ENCODE data around the gene NHSL2.

Gene NHSL2

DNA sequence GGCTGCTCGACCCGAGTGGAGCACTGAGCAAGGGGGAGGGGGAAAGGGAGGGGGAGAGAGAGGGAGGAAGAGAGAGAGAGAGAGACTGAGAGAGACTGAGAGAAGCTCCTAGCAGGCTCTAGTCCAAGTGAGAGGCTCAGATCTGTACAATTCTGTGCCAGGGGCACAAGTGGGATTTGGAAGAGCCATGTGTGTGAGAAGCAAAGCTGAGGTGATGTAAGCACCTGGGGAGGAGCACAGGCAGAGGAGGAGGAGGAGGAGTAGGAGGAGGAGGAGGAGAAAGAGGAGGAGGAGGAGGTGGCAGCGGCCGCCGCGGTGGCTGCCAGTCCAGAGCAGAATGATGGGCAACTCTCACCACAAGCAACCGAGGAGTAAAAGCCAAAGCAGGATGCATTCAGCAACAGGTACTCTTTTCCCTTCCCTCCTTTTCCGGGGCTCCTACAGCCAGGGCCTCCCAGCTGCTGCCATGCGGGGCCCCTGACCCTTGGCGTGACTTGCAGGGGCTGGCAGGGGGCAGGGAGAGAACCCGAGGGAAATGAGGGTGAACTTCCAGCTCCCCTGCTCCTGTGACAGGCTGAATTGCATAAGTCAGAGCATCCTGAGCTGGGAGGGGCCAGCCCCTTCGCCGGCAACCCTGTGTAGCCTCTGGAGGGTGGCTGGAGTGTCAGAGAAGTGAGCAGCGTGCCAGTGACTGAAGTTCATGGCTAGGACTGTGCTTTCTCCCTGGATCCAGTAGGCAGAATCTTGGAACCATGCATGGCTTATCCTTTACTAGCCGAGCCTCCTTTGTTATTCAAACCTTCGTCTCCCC is 158.9 kb downstream of the NHSL2 start:
- DNase-seq (ENCODE audit: low read depth in 3 of 3) = no peak

DNA sequence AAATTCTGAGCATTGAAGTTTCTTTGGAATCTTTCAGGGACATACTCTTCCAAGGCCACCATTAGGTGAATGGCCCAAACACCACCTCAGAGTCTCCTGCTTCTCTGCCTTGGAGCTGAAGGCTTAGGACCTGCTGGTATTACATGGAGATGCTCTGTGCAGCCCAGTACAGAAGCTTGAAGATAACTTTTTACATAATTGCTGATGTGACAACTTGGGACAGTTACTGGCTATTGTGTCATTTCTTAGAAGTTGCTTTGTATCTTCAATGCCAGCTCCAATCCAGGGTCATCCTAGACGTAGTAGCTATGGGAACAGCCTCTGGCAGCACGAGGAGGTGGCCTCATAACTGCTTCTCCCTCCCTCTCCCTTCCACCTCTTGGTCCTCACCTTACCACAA is 160.6 kb downstream of the NHSL2 start:
- no peak for DNase-seq (ENCODE audit: low read depth in 3 of 3)

DNA sequence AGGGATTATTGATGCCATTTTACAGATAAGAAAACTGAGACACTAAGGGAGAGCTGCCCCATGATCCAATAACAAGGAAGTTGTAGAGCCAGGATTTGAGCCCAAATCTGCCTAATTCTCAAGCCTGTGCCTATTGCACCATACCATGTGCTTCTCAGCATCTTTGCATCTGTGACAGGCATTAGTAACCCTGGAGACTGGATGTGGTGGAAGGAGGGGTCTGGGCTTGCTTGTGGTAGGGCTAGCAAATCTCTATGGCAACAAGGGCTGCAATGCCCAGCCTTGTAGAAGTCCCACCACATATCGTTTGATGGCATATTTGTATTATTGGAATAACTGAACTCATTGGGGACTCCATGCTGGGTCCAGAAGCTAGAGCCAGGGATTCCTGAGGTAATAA is 163.0 kb downstream of the NHSL2 start:
- DNase-seq (ENCODE audit: low read depth in 3 of 3) = no peak

DNA sequence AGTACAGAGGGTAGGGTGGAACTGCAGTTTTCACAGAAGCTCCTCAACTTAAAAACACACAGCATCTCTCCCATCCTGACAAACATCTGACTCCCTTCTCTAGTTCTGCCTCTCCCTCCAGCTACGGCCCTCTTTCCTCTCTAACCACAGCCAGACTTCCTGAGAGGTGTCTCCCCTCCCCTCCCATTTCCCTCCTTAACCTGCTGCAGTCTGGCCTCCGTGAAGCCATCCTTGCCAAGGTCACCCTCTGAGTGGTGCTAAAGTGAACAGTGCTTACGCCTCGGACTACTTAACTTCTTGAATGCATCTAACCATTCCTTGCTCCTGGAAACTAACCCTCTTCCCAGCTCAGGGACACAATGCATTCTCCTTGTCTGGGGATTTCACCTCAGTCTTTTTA is 167.8 kb downstream of the NHSL2 start:
- DNase-seq (ENCODE audit: low read depth in 3 of 3) = no peak

DNA sequence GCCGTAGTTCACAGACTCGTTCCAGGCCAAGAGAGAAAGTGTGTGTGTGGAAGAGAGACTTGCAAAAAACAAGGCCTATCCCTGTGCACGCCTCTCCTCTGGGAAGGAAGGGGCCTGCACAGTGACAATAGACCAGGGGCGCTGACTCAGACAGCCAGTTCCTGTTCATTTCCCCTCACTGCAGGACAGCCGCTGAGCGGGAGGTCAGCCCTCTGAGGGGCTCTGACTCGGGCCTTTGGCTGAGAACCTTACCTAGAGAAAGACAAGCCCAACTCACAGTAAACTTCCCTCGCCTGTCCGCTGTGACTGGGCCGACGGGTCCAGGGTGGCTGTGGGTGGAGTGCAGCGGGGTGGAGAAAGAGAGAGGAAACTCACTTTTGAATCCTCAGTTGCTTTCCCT is 169.0 kb downstream of the NHSL2 start:
- no peak for DNase-seq (ENCODE audit: low read depth in 3 of 3)

DNA sequence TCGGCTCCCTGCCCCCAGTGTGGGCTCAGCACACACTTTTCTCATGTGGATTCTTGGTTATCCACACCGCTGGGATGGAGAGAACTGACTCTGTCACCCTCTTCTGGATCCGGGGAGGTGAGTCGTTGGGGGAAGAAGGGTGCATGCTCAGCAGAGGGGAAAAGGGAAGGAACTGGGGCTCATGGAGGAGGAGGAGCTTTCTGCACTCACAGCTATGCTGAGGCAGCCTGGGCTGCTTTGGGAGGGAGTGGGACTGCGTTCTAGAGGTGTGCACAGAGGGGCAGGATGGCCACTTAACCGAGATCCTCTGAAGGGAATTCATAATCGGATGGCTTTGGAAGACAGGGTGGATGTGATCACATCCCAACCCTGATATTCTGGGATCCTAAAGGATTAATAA is 169.5 kb downstream of the NHSL2 start:
- DNase-seq (ENCODE audit: low read depth in 3 of 3) = no peak

DNA sequence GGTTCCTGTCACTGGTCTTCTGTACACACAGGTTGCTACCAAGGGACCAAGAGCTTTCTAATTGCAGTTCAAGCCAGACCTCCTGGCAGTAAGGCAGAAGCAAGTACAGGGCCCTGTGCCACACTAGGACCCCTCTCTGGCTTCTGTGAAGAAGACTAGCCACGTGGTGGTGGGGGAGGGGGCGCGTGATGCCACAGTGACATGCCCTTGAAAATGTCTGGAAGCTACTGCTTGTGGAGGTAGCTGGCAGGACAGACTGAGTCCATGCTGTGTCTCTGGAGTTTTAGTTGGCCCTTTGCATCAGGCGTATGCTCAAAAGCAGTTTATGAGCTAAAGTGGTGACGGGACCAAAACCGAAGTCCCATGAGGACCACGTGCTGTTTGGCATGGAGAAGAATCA is 170.2 kb downstream of the NHSL2 start:
- no peak for DNase-seq (ENCODE audit: low read depth in 3 of 3)

DNA sequence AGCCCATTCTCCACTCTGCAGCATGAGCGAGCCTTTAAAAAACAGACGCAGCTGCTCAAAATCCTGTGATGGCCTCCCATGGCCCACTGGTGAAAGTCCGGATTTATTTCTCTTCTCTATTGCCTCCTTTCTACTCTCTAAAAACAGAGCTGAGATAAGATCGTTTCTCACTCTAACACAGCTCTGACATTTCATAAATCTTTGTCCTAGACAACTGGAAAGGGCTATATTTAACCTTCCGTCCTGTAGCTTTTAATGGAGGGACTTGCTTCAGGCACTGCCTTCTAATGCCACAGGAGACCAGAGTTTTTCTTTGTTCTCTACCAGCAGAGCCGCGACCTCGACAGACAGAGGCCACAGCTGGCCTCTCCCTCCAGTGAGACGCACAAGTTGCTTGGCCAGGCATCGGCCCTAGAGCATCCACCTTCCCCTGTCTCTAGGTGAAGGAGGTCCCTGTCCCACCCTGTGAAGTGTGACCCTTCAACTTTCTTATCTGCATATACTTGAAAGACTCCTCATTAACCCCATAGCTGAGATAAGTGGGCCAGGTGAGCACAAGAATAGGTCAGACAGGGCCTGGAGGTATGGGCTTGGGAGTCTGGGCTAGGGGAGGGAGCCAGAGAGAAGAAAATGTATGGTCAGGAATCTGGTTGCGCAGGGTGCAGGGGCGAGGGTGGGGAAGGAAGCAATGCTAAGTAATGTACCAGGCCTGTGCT is 171.1 kb downstream of the NHSL2 start:
- no peak for DNase-seq (ENCODE audit: low read depth in 3 of 3)

DNA sequence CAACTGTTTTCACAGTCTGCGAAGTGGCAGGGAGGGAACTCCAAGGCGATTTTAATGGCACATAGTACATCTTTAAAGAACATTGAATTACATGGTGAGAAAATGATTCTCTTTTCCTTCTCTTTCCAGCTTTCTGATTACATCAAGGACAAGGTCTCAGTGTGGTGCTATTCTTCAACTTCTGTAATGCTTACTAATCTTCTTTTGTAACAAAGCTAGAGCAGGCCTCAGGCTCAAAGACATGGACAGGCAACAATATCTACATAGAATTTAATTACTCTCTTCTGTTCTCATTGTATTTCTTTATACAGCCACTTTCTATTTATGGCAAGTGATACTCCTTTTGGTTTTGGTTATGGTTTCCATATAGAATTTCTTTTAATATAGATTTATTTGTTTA is 172.6 kb downstream of the NHSL2 start:
- no peak for DNase-seq (ENCODE audit: low read depth in 3 of 3)

DNA sequence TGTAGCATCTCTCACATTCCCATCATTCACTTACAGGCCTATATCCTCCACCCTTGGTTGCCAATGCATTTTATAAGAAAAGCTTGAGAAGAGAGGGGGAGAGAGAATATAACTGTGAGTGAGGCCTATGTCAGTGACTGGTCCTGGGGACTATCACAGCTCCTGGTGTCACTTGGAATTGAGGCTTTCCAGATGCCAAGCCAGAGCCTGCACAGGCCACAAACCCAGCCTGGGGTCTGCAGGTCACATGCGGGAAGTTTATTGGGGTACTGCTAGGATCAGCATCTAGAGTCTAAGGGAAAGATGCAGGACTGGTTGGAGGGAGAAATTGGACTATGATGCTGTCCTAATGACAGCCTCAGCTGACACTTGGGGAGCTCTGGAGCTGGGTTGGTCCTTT is 173.5 kb downstream of the NHSL2 start:
- no peak for DNase-seq (ENCODE audit: low read depth in 3 of 3)

DNA sequence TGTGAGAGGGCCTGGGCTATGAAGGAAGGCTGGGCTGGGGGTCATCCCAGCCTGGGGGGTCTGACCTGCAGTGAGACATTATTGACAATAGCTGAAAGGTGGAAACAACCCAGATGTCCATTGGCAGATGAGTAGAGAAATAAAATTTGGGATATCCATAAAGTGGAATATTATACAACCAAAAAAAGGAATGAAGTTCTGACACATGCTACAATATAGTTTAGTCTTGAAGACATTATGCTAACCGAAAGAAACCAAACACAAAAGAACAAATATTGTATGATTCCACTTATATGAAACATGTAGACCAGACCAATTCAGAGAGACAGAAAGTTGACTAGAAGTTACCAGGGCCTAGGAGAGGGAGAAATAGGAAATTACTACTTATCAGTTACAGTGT is 176.3 kb downstream of the NHSL2 start:
- DNase-seq (ENCODE audit: low read depth in 3 of 3) = no peak

DNA sequence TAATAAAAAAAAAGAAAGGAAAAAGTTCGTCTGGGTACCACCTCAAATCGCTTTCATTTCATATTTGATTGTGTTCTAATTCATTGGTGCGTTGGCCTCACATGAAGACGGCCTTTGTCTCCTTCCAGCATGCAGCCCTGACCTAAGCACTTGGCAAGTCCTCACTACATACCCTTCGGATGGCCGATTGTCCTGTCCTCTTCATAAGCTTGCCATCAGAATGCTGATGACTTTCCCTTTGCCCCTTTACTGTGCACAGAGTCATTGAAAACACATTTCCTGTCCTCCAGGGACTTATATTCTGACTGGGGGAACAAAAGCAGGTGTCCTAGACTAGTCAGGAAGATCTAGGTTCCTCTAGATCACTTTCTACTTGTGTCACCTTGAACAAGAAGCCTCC is 178.1 kb downstream of the NHSL2 start:
- no peak for DNase-seq (ENCODE audit: low read depth in 3 of 3)

DNA sequence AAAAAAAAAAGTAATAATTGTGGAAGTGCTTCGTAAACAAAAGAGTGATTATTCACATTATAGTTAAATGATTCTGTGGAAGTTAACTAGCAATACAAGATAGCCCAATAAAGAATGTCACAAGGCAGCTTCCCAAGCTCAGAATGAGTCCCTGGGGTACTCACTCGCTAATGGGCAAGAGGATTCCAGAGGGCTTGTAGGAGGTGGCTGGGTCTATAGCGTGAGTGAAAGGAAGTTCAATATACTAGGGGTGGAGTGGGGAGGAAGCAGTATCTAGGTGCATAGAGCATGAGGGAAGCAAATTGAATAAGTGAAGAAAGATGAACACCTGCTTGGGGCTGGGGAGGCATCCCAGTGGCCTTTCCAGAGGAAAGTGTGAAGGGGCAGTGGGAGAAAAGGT is 178.6 kb downstream of the NHSL2 start:
- no peak for DNase-seq (ENCODE audit: low read depth in 3 of 3)

DNA sequence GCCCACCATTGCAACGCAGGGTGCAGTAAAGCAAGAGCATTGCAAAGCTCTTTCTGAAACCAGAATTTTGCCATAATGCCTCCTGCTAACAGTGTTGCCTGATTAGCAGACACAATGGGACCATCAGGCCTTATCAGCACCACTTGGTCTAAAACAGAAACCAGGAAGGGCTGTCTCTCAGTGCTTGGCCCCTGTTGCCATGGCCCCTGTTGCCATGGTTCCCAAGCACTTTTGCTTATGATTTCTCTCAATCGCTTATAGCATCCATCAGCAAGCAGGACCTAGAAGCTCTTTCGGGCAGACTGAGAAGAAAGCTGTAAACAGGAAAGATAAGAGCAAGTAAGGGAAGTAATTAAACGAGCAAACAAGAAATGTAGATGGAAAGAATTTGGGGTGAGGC is 184.2 kb downstream of the NHSL2 start:
- DNase-seq (ENCODE audit: low read depth in 3 of 3) = peak in 2 of 3 experiments; percentile 15 to 27

DNA sequence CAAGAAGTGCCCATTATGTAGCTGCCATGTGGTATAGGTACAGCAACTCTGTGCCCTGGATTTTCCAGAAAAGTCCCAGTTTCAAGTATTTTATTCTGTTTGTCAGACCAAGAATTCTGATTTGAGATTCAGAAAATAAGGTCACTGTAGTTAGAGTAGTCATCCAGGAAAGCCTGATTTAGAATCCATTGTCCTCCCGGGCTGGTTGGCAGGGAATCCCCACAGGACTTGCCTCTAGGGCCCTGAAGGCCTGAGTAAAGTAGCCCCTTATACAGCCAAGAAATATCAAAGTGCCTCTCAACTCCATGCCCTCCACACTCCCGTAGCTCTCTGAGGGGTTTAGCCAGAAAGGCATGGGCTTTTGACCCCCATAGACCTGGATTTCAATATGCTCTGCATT is 184.7 kb downstream of the NHSL2 start:
- DNase-seq (ENCODE audit: low read depth in 3 of 3) = no peak

DNA sequence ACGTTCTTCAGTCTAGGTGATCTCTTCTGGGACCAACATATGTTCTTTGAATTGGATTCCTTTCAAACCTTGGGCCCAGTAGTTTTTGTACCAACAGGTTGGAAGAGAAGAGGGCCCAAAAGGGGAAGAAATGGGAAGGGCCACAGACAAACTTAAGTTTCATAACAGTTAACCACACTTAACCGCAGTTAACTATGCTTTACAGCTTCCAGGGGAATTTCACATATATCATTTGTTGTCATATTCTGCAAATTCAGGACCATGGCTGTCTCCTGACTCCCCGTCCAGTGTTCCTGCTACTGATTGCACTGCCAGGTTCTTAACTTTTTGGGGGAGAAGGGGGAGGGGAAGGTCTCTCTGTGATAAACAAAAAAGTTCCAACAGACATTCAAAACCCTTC is 186.5 kb downstream of the NHSL2 start:
- DNase-seq (ENCODE audit: low read depth in 3 of 3) = no peak

DNA sequence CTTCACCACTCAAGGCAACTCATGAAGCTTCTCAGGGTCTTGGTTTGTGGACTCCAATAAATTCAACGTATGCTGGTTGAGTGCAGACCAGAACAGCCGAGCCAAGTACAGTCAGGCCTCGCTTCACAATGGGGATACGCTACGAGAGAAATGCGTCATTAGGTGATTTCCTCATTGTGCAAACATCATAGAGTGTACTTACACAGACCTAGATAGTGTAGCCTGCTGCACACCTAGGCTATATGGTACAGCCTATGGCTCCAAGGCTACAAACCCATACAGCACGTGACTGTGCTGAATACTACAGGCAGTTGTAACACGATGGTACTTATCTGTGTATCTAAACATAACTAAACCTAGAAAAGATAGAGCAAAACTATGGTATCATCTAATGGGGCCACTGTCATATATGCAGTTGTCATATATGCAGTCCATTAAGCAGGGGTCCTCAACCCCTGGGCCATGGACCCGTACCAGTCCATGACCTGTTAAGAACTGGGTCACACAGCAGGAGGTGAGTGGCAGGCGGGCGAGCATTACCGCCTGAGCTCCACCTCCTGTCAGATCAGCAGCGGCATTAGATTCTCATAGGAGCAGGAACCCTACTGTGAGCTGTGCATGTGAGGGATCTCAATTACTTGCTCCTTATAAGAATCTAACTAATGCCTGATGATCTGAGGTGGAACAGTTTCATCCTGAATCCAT is 189.6 kb downstream of the NHSL2 start:
- DNase-seq (ENCODE audit: low read depth in 3 of 3) = no peak

DNA sequence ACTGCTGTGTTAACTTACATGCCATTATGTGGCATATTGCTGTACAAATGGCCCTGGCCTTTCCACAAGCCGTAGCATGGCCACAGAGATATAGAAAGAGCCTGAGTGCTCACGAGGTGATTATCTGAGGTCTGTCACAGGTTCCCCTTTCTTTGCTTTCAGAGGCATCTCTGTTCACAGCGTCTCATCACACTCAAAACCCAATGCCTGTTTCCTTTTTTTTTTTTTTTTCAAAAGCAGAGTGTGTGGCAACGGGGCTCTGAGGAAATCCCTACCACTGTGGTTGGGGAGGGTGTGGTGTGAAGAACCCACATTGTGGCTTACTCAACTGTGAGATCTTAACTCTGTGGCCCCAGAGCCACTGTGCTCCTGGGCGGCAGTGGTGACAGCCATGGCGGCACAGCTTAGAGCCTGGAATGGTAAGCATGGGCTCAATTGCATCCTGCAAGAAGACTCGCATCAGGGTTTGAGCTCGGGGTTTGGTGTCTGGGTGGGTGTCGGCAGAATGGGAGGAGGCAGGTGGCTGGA is 190.2 kb downstream of the NHSL2 start:
- DNase-seq (ENCODE audit: low read depth in 3 of 3) = peak; percentile 8 to 52 (median 38)

DNA sequence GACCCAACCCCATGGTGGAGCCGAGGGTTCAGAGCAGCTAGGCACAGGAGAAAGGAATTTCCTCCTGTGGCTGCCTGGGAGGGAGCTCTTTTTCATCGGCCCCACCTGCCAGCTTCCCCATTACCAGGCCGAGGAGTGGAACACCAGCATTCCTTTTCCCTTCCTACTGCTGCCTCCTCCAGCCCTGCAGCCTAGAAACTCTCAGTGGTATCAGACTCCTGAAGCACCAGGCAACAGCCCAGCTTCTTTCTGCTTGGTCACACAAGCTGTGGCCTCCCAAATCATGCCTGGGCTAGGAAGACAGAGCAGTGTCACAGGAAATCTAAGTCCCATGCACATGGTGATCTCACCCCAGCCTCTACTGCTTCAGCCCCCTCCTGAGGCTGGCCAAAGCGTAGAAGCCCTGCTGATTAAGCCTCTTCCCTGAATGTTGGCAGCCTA is 191.0 kb downstream of the NHSL2 start:
- no peak for DNase-seq (ENCODE audit: low read depth in 3 of 3)

DNA sequence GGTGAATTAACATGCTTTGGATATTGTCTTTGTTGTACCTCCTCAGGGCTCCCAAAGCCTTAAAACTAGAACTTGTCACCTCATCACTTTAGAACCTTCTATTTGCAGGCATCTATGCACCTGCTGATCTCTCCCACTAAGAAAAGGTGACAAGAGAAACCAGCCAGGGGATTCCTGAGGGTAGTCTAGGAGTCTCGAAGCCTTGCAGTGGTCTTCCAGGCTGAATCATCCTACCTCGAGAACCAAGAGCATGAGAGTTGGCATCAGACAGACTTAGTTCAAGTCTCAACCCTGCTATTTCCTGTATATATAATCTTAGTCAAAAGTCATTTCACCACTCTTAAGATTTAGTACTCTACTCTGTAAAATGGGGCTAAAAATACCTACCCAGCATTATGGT is 191.5 kb downstream of the NHSL2 start:
- DNase-seq (ENCODE audit: low read depth in 3 of 3) = no peak

DNA sequence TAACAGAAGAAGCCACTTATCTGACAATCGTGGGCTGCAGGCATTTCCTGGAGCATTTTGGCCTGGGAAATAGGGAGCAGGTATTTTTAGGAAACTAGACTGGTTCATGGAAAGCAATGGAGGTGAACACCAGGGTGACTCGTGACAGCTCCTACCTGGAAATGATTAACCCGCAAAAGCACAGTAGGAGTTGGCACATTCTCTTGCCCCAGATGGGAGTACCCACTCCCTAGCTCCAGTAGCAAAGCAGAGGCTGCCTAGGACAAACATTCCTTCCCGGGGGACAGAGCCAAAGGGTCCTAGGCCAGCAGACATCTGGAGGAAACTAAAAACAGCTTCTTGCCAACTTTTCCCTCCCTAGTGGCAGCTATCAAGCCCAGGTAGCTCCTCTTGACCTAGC is 192.1 kb downstream of the NHSL2 start:
- DNase-seq (ENCODE audit: low read depth in 3 of 3) = no peak

DNA sequence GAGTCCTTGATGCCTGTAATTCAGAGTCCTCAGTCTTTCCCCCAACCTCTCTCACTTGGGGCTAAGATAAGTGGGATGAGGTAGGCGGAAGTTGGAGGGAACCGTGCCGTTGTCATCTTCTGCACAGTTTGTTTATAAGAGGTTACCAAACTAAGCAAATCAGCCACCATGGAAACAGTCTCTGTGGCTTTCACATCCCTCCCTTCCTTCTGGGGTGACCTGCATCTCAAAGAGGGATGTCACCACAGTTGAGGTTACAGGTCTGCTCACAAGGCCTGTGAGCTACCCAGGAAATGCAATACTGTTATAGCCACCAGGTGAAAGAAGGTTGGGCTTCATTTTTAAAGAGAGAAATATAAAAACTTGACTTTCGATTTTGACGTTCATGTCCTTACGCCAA is 194.8 kb downstream of the NHSL2 start:
- DNase-seq (ENCODE audit: low read depth in 3 of 3) = no peak

DNA sequence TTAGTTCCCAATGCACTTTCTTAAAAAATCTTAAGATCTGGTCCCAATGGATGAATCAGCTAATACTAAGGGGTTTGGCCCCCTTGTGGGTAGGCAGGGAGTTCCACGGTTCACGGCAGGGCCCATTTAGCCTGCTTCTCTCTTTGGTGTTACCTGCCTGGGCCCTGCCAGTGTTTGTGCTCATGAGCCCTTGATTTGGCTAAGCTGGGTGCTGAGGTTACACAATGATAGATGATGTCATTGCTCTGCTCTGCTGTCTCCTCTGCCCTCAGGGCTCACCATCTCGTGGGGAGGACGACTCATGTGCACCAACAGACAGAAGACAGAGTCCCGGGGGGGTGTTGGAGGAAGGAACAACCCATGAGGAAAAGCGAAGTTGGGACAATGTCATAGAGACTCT is 196.7 kb downstream of the NHSL2 start:
- no peak for DNase-seq (ENCODE audit: low read depth in 3 of 3)
